ENCODE data around the gene DGCR8. TPM values are rescaled to one million over a fixed set of nuclear protein-coding genes. Genes with fewer than 3 reads are reported as not detected.

Gene DGCR8
- total and polyA plus RNA-seq, 7 donors: 6.7 to 32.7 (median 15.3) TPM

DNA sequence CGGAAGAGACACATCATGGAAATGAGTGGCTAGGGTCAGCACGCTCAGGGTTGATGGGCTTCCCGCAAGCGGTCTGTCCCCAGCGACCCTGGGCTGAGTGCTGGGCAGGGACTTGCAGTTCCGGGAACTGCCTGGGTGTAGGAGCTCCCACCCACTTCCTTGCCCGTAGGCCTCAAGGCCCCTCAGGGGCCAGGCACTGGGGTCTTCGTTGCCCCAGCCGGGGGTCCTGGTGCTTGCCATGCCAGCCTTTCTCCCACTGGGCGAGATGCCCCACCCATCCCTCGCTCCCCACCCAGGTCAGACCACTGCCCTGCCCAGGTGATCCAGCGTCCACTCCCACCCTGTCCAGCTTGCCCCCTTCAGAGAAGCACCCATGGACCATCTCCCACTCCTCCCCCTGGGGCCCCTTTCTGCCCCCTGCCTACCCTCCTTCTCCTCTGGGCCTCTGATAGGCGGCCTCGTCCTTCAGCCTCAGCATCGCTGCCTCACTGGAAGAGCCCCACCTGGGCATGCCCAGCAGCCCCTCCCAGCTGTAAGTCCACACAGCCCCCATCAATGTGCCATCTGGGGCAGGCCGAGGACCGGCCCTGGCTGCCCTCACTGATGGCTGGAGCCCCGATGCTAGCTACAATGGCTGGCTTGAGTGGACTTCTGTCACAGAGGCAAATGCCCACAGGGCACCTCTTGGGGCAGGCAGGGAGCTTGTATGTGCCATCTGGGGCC is 17.8 kb upstream of the DGCR8 start:
- no peak overlapping the region for H3K4me3 ChIP-seq
- 97% methylated on average over 18 of the region's 18 CpGs for WGBS, 2 donors
- no peak for DNase-seq
- TF ChIP-seq POLR2AphosphoS5 (IDR thresholded peaks at IDR 0.05) (no peak), EP300 (IDR thresholded peaks at IDR 0.05) (no peak), POLR2A (IDR thresholded peaks at IDR 0.05) (no peak)
- TF ChIP-seq, protein P1, sequence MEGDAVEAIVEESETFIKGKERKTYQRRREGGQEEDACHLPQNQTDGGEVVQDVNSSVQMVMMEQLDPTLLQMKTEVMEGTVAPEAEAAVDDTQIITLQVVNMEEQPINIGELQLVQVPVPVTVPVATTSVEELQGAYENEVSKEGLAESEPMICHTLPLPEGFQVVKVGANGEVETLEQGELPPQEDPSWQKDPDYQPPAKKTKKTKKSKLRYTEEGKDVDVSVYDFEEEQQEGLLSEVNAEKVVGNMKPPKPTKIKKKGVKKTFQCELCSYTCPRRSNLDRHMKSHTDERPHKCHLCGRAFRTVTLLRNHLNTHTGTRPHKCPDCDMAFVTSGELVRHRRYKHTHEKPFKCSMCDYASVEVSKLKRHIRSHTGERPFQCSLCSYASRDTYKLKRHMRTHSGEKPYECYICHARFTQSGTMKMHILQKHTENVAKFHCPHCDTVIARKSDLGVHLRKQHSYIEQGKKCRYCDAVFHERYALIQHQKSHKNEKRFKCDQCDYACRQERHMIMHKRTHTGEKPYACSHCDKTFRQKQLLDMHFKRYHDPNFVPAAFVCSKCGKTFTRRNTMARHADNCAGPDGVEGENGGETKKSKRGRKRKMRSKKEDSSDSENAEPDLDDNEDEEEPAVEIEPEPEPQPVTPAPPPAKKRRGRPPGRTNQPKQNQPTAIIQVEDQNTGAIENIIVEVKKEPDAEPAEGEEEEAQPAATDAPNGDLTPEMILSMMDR (IDR thresholded peaks at IDR 0.05): no peak
- H3K36me3 ChIP-seq: peaks cover 0 to 59% (median 27%) of the 10 kb centered on the region in 4 donors
- H3K27ac ChIP-seq: no peak overlapping the region
- intact Hi-C loops (cut with DNase I): no loop called here
- H3K9me3 ChIP-seq: no peaks in the 10 kb centered on the region
- H3K4me1 ChIP-seq: no peaks in the 10 kb centered on the region
- H3K27me3 ChIP-seq: no peaks in the 10 kb centered on the region

DNA sequence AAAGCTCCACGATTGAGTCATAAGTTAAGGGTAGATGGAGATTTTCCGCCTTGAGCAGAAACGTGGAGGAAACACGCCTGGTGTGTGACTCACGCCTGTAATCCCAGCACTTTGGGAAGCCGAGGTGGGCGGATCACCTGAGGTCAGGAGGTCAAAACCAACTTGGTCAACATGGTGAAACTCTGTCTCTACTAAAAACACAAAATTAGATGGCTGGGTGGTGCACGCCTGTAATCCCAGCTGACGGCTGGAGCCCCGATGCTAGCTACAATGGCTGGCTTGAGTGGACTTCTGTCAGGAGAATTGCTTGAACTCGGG is 17.3 kb upstream of the DGCR8 start:
- Histone ChIP-seq H3K36me3 (peaks cover 0 to 54% (median 27%) of the 10 kb centered on the region in 4 donors), H3K27me3 (no peaks in the 10 kb centered on the region), H3K4me1 (no peaks in the 10 kb centered on the region), H3K27ac (no peak overlapping the region), H3K9me3 (no peaks in the 10 kb centered on the region), H3K4me3 (no peak overlapping the region)
- no peak for TF ChIP-seq EP300 (IDR thresholded peaks at IDR 0.05)
- no peak for TF ChIP-seq POLR2AphosphoS5 (IDR thresholded peaks at IDR 0.05)
- TF ChIP-seq, protein P1 (IDR thresholded peaks at IDR 0.05): no peak
- TF ChIP-seq POLR2A (IDR thresholded peaks at IDR 0.05): no peak
- DNase-seq: no peak
- 83 to 88% methylated on average over 11 of the region's 11 CpGs for WGBS, 2 donors
- intact Hi-C loops (cut with DNase I): no loop called here

GRCh38 chr22:20063271-20064139 is 16.5 kb upstream of the DGCR8 start:
- DNase-seq: peak; percentile 60
- H3K27ac ChIP-seq: no peak overlapping the region
- H3K27me3 ChIP-seq: no peaks in the 10 kb centered on the region
- no peak overlapping the region for H3K4me3 ChIP-seq
- H3K36me3 ChIP-seq: peaks cover 0 to 46% (median 27%) of the 10 kb centered on the region in 4 donors
- 95% methylated on average over 27 of the region's 27 CpGs for WGBS, 2 donors
- H3K9me3 ChIP-seq: no peaks in the 10 kb centered on the region
- intact Hi-C loops (cut with DNase I): no loop called here
- TF ChIP-seq, protein P1 (IDR thresholded peaks at IDR 0.05): no peak
- TF ChIP-seq POLR2A (IDR thresholded peaks at IDR 0.05) (no peak), POLR2AphosphoS5 (IDR thresholded peaks at IDR 0.05) (no peak), EP300 (IDR thresholded peaks at IDR 0.05) (no peak)
- no peaks in the 10 kb centered on the region for H3K4me1 ChIP-seq

GRCh38 chr22:20064140-20064480 is 15.9 kb upstream of the DGCR8 start:
- TF ChIP-seq POLR2A (IDR thresholded peaks at IDR 0.05) (no peak), EP300 (IDR thresholded peaks at IDR 0.05) (no peak)
- H3K9me3 ChIP-seq: no peaks in the 10 kb centered on the region
- no peak overlapping the region for H3K27ac ChIP-seq
- intact Hi-C loops (cut with DNase I): no loop called here
- no peaks in the 10 kb centered on the region for H3K4me1 ChIP-seq
- WGBS, 2 donors: 85 to 91% methylated on average over 3 of the region's 3 CpGs
- H3K27me3 ChIP-seq: no peaks in the 10 kb centered on the region
- no peak for DNase-seq
- peaks cover 0 to 46% (median 24%) of the 10 kb centered on the region in 4 donors for H3K36me3 ChIP-seq
- H3K4me3 ChIP-seq: no peak overlapping the region

- no peak overlapping the region for H3K27ac ChIP-seq
- H3K4me1 ChIP-seq: no peaks in the 10 kb centered on the region
- no peaks in the 10 kb centered on the region for H3K27me3 ChIP-seq
- H3K36me3 ChIP-seq: peaks cover 0 to 46% (median 24%) of the 10 kb centered on the region in 4 donors
- intact Hi-C loops (cut with DNase I): no loop called here
- DNase-seq: peak; percentile 56
- no peaks in the 10 kb centered on the region for H3K9me3 ChIP-seq
- WGBS, 2 donors: 90 to 95% methylated on average over 18 of the region's 18 CpGs
- H3K4me3 ChIP-seq: no peak overlapping the region
- TF ChIP-seq, protein P1 (IDR thresholded peaks at IDR 0.05): no peak
- TF ChIP-seq EP300 (IDR thresholded peaks at IDR 0.05) (no peak), POLR2A (IDR thresholded peaks at IDR 0.05) (no peak), POLR2AphosphoS5 (IDR thresholded peaks at IDR 0.05) (no peak)
Observed at GRCh38 chr22:20064545-20065262, 15.3 kb upstream of the DGCR8 start.
